Parathyroid adenoma (tissue), 2 donors: Measurements from ENCODE around the gene ENPEP.
"Not testable (repeated sequence)": the region's sequence is repeated elsewhere in the genome, so short reads cannot be mapped to it uniquely, and the experiment has no call there.

Experiments used
- H2AFZ ChIP-seq: fragments of 300-600 bp; sonication (generic); one replicate; pipeline ENCODE4 v1.7.0; 2017; ENCODE audit warnings: antibody characterized with exemption, mild to moderate bottlenecking
- H3K27ac ChIP-seq: fragments of 300-600 bp; sonication (generic); one replicate; pipeline ENCODE4 v1.7.0; 2017
- H3K27me3 ChIP-seq: fragments of 300-600 bp; sonication (generic); one replicate; pipeline ENCODE4 v1.7.0; 2017; ENCODE audit warnings: low read length; ENCODE audit not compliant: control insufficient read depth, insufficient read depth
- H3K36me3 ChIP-seq: fragments of 300-600 bp; sonication (generic); one replicate; pipeline ENCODE4 v1.7.0; 2017; ENCODE audit warnings: low read length; ENCODE audit not compliant: control insufficient read depth, insufficient read depth
- H3K4me1 ChIP-seq: fragments of 300-600 bp; sonication (generic); one replicate; pipeline ENCODE4 v1.7.0; 2017; ENCODE audit warnings: control low read depth
- H3K4me2 ChIP-seq: fragments of 300-600 bp; sonication (generic); one replicate; pipeline ENCODE4 v1.7.0; 2017; ENCODE audit warnings: low read length
- H3K4me3 ChIP-seq: fragments of 300-600 bp; sonication (generic); one replicate; pipeline ENCODE4 v1.7.0; 2017; ENCODE audit warnings: low read depth, low read length
- H3K79me2 ChIP-seq: fragments of 300-600 bp; sonication (generic); one replicate; pipeline ENCODE4 v1.7.0; 2017; ENCODE audit warnings: control low read depth
- H3K9ac ChIP-seq: fragments of 300-600 bp; sonication (generic); one replicate; pipeline ENCODE4 v1.7.0; 2017; ENCODE audit warnings: mild to moderate bottlenecking
- H3K9me3 ChIP-seq: fragments of 300-600 bp; sonication (generic); one replicate; pipeline ENCODE4 v1.7.0; 2017; ENCODE audit warnings: low read length; ENCODE audit not compliant: control insufficient read depth
- CTCF ChIP-seq: fragments of 300-600 bp; sonication (generic); IDR thresholded peaks from one replicate; pipeline ENCODE4 v1.7.0; 2017; ENCODE audit warnings: antibody characterized with exemption, mild to moderate bottlenecking
- donor health status: primary hyperparathyroidism.

The ENPEP gene

GRCh38 chr4:110460074-110460746 is 15.7 kb upstream of the ENPEP start:
- H3K79me2 ChIP-seq, result no peaks in the 10 kb centered on the region
- no peaks in the 10 kb centered on the region for H3K9me3 ChIP-seq
- H3K4me2 ChIP-seq, result no peak overlapping the region
- H3K27me3 ChIP-seq, result no peaks in the 10 kb centered on the region
- H3K9ac ChIP-seq, result no peak overlapping the region
- H3K4me3 ChIP-seq, result no peak overlapping the region
- H3K4me1 ChIP-seq, result no peaks in the 10 kb centered on the region
- no peak overlapping the region for H3K27ac ChIP-seq
- H2AFZ ChIP-seq, result no peak overlapping the region
- TF ChIP-seq CTCF, result no peak
- no peaks in the 10 kb centered on the region for H3K36me3 ChIP-seq

- Histone ChIP-seq H3K27me3 (no peaks in the 10 kb centered on the region), H3K79me2 (no peaks in the 10 kb centered on the region), H2AFZ (no peak overlapping the region), H3K36me3 (no peaks in the 10 kb centered on the region), H3K4me2 (no peak overlapping the region), H3K27ac (no peak overlapping the region), H3K4me1 (no peaks in the 10 kb centered on the region), H3K9me3 (no peaks in the 10 kb centered on the region), H3K9ac (no peak overlapping the region), H3K4me3 (no peak overlapping the region)
- TF ChIP-seq CTCF, result no peak
These were observed 8.6 kb upstream of the ENPEP start for GRCh38 chr4:110467400-110467799.

- H3K27ac ChIP-seq, result no peak overlapping the region
- H3K9ac ChIP-seq, result no peak overlapping the region
- no peaks in the 10 kb centered on the region for H3K79me2 ChIP-seq
- H3K4me2 ChIP-seq, result no peak overlapping the region
- no peak overlapping the region for H2AFZ ChIP-seq
- no peaks in the 10 kb centered on the region for H3K9me3 ChIP-seq
- no peaks in the 10 kb centered on the region for H3K4me1 ChIP-seq
- no peaks in the 10 kb centered on the region for H3K36me3 ChIP-seq
- no peaks in the 10 kb centered on the region for H3K27me3 ChIP-seq
- no peak overlapping the region for H3K4me3 ChIP-seq
- TF ChIP-seq CTCF, result no peak
These were observed 3.2 kb upstream of the ENPEP start for GRCh38 chr4:110472583-110473329.

- no peak for TF ChIP-seq CTCF
- H3K9ac ChIP-seq, result no peak overlapping the region
These were observed 1.5 kb upstream of the ENPEP start for GRCh38 chr4:110474481-110474880.

GRCh38 chr4:110475080-110475479 is 875 bp upstream of the ENPEP start:
- Histone ChIP-seq H3K27ac (peak overlapping the region; percentile 67), H3K4me2 (peak overlapping the region; percentile 83), H3K4me3 (peak overlapping the region; percentile 79)
- H2AFZ ChIP-seq, H3K9ac ChIP-seq, H3K79me2 ChIP-seq, H3K27me3 ChIP-seq, H3K36me3 ChIP-seq, H3K4me1 ChIP-seq, H3K9me3 ChIP-seq: not testable (repeated sequence)

More at GRCh38 chr4:110474481-110474880, 1.5 kb upstream of the ENPEP start:
- no peaks in the 10 kb centered on the region for H3K79me2 ChIP-seq
- no peaks in the 10 kb centered on the region for H3K9me3 ChIP-seq
- H3K36me3 ChIP-seq, result no peaks in the 10 kb centered on the region
- H3K4me3 ChIP-seq, result no peak overlapping the region
- no peaks in the 10 kb centered on the region for H3K27me3 ChIP-seq
- H2AFZ ChIP-seq, result peak overlapping the region; percentile 34
- no peak overlapping the region for H3K4me2 ChIP-seq
- no peaks in the 10 kb centered on the region for H3K4me1 ChIP-seq
- no peak overlapping the region for H3K27ac ChIP-seq
